ENCODE measurements around the gene ATG101.

Gene ATG101

GRCh38 chr12:52058631-52059361 lies 11.0 kb upstream of the ATG101 start:
- DNase-seq: peak; percentile 37

DNA sequence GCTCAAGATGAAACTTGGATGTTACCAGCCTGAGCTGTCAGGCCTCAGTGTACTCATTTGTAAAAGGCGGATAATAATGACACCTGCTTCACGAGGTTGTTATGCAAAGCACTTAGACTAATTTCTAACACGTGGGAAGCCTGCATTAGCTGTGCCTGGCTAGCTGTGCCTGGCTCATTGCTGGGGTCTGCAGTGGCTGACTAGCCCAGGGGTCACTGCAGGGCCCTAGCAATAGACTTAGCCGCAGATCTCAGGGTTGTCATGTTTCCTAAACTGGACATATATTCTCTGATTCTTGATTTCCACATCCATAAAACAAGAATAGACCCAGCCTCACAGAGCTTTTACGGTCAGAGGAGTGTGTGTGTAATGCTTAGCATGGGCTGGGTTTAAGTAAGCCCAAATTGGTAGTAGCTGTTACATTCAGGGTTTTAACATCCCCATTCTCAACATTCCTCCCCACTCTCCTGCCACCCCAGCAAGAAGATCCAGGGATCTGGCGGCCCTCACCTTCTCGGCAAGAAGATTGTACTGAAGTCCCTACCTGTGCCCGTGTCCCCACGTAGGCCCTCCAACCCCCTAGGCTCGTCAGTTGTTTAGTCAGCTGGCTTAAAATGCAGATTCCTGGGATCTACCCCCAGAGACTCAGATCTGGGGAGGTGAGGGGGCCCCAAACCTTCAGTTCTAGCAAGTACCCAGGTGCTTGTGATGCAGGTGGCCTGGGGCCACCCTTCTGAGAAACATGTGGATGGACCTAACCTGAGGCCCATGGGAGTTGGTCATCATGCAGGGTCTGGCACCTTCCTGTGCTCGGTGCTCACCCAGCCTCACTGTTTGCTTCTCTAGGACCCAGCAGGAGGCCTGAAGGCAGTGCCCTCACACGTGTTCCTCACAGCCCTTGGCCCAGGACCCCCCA lies 9.9 kb upstream of the ATG101 start:
- peak; percentile 62 for DNase-seq

- DNase-seq: no peak
These were observed 9.1 kb upstream of the ATG101 start for GRCh38 chr12:52060498-52061177.

- DNase-seq: no peak
These were observed 8.2 kb upstream of the ATG101 start for GRCh38 chr12:52061470-52062166.

DNA sequence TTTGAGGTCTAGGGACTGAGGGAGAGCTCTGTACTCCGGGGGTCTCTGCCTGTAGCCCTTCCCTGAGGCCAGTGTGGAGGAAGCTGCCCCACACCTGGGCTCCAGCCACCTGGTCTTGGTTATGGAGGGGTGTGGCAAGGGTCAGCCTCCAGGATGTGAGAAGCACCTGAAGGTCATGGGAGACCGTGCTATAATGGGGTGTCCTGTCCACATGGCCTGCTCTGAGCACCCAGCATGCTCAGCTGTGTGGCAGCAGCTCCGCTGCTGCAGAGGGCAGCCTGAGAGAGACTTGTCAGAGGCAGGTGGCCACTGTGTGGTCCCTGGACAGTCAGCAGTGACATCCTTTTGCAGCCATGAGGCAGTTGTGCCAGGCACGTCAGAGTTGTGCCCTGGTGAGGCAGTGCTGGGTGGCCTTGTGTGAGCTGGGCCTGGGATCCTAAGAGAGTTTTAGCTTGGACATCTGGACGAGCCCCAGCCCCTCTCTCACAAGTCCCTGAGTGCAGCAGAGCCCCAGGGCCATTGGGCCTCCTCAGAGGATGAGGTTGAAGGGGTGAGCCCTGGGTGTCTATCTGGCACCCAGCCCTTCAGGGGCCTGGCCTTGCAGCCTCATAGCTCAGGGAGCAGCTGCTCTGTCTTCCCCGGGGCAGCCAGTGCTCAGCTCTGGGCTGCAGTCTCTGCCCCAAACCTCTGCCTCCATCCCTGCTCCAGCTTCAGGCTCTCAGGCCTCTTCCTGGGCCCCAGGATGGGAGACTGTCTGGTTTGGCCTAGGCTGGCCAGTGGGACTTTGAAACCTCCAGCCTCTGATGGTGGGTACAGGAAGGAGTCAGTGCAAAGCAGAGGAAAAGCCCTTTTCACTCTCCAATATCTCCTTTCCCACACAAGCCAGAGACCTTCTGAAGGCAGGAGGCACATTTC lies 7.4 kb upstream of the ATG101 start:
- DNase-seq: no peak

DNA sequence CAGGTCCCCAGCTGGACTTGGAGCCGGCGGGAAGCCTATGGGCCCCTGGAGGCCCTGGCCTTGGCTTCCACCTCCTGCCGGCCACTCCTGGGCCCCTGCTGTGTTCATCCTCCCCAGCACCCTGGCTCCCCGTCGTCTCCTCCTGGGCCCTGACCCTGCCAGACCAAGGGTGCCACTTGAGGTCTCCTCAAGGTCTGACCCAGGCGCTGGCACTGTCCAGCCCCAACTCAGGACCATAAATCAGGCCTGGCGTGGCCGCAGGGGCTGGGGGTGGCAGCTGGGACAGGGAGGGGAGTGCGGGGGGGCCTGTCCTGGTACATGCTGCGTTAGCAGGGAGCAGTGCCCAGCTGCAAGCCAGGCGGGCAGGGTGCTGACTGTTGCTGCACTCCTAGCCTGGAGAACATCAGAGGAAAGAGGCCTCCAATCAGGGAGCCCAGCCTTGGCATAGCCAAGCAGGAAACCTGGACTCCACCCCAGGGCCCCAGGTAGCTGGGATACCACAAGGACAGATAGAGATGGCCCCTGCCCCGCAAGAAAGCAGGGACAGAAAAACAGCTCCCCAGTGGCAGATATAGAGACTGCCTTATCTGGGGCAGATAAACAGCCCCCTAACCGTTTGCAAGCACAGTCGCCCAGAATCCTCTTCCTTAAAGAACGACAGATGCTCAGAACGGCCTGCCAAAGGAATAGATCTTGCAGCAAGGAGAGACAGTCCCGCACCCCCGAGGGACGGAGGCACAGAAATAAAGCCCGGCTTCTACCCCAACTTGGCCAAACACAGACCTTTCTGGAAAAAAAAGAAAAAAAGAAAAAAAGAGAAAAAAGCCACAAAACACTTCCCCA lies 6.5 kb upstream of the ATG101 start:
- no peak for DNase-seq

DNA sequence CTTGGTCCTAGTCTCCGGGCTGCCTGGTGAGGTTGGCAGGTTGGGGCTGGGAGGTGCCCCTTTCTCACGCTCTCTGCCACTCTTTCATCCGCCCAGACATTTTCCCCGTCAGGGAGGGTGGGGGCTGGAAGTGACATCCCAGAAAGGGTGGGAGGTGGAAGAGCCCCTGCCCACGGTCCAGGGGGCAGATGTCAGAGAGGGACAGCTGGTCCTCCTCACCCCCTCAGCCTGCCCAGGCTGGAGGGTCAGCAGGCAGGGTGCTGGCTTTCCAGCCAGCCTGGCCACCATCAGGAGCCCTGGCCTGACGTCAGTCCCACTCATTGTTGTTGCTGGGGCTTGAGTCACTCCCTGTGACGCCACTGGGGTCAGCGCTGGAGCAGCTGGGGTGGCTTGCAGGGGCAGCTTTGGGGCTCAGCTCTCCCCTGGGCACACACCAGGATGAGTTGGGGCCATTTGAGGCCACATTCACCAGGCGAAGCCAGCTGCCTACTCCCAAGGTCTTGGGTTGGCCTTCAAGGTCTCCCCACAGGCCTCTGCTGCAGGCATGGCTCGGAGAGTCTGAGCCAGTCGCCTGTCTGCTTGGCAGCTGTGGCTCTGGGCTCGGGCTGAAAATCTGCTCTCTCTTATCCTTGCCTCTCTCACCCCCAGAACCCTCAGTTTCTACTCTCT lies 5.7 kb upstream of the ATG101 start:
- DNase-seq: no peak

DNA sequence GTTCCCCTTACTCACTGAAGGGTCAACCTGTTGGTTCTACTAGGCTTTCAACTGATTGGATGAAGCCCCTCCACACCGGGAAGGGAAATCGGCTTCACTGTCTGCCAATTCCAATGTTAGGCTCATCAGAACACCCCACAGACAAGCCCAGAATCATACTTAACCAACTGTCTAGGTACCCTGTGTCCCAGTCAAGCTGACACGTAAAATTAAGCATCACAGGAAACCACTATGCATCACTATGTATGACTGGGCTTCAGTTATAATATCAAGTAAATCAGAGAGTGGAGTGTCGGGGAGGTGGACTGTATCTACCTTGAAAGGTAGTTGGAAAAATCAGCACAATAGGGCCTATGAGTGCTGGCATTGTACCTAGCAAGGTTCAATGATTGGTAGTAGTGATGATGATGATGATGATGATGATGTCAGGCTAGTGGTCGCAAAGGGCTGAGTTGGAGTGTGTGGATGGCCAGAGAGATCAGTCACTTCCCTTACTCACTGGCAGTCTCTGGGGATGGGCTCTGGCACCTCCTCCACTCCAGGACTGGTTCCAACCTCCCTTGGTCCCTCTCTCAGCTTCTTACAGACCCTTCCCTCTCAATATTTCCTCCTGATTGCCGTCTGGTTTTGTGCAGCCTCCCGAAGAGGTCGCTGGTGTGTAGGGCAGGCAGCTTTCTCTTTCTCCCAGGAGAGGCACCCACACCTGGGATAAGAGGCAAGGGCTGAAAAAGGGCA lies 3.3 kb upstream of the ATG101 start:
- DNase-seq: no peak

DNA sequence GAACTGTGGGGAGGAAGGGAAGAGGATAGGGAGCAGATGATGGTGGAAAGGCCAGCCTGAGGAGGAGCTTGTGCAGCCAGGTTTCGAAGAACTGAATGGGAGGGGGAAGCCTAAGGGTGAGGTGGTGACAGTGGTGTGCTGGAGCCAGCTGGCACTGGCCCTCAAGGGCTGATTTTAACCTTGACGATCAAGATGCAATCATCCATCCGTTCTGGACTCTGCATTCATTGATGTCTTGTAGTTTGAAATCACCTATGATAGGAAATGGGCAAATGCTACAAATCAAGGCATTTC lies 2.8 kb upstream of the ATG101 start:
- DNase-seq: no peak

- no peak for DNase-seq
These were observed 577 bp downstream of the ATG101 start for GRCh38 chr12:52070185-52070925.

DNA sequence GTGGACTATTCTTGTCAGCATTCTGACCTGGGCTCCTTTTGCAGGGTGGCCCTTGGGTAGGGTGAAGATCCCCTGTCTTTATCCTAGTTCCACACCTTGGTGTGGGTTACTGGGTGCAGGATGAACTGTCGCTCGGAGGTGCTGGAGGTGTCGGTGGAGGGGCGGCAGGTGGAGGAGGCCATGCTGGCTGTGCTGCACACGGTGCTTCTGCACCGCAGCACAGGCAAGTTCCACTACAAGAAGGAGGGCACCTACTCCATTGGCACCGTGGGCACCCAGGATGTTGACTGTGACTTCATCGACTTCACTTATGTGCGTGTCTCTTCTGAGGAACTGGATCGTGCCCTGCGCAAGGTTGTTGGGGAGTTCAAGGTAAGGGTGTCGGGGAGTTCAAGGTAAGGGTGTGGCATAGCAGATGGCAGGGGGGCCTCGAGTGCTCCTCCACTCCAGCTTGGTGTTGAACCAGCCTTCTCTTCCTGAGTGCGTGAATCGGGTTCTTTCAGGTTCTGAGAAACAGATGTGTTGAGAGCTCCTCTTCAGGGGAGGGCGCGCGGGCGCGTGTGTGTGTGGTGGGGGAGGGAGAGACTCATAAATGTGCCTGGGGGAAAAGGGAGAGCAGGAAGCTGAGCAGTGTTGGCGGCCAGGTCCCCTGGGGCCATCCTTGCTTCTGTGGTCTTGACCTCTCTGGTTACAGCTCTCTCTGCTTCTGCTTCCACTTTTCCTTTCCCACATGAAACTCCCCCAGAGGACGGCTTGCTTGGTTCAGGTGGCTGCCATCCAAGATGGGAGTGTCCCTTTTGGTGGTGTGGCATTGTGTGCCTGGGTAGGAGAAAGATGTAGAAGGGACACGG lies 4.0 kb downstream of the ATG101 start:
- DNase-seq: no peak

- no peak for DNase-seq
These were observed 5.4 kb downstream of the ATG101 start for GRCh38 chr12:52074971-52075724.

- DNase-seq: no peak
These were observed 7.0 kb downstream of the ATG101 start for GRCh38 chr12:52076811-52077210.

- DNase-seq: no peak
These were observed 8.5 kb downstream of the ATG101 start for GRCh38 chr12:52078276-52078675.

DNA sequence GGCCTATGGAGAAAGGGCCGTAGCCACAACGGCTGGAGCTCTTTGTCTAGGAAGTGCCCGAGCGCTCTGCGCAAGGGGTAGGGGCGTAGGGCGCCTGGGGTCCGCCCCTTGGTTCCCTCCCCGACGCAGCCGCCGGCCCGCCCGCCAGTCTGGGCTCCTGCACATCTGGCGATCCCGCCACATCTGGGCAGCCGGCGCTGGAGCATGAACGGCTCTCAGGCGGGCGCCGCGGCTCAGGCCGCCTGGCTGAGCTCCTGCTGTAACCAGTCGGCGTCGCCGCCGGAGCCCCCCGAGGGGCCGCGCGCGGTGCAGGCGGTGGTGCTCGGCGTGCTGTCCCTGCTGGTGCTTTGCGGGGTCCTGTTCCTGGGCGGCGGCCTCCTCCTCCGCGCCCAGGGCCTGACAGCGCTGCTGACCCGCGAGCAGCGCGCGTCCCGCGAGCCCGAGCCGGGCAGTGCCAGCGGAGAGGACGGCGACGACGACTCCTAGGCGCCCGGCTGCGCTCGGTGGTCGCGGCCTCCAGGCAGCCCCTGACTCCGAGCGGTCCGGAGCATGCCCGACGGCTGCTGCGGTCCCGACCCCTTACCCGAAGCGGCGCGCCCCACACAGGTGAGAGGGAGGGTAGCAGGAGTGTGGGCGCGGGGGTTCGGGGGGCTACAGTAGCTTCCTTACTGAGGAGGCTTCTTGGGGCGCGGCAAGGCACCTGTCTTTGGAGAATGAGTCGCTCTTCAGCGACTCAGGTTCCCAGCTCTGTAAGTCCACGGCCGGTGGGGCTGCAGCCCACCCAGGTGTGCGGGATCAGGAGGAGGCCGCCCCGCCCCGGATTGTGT lies 10.0 kb downstream of the ATG101 start, which contains the start of gene SMIM41:
TSS of gene SMIM41 (plus strand) at position 129 of the 827 bp plus-strand sequence. CDS start at position 205, 76 bp downstream.
- DNase-seq: no peak

Data from CD4-positive, alpha-beta T cell treated with Interferon gamma for 1 hour (primary cell).